GM18907 (cell line): ENCODE data around the gene TEKT4.
A peak's percentile ranks its signal among the peaks of the same experiment; 100 is the strongest.
"Not testable (repeated sequence)": the region's sequence is repeated elsewhere in the genome, so short reads cannot be mapped to it uniquely, and the experiment has no call there.

Source experiments
- ATAC-seq: cut with Tn5 transposase; IDR thresholded peaks from one replicate; pipeline ENCODE4 v1.9.1; 2021; ENCODE audit warnings: mild to moderate bottlenecking, moderate library complexity; ENCODE audit not compliant: unreplicated experiment

The TEKT4 gene, protein sequence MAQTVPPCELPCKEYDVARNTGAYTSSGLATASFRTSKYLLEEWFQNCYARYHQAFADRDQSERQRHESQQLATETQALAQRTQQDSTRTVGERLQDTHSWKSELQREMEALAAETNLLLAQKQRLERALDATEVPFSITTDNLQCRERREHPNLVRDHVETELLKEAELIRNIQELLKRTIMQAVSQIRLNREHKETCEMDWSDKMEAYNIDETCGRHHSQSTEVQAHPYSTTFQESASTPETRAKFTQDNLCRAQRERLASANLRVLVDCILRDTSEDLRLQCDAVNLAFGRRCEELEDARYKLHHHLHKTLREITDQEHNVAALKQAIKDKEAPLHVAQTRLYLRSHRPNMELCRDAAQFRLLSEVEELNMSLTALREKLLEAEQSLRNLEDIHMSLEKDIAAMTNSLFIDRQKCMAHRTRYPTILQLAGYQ

DNA sequence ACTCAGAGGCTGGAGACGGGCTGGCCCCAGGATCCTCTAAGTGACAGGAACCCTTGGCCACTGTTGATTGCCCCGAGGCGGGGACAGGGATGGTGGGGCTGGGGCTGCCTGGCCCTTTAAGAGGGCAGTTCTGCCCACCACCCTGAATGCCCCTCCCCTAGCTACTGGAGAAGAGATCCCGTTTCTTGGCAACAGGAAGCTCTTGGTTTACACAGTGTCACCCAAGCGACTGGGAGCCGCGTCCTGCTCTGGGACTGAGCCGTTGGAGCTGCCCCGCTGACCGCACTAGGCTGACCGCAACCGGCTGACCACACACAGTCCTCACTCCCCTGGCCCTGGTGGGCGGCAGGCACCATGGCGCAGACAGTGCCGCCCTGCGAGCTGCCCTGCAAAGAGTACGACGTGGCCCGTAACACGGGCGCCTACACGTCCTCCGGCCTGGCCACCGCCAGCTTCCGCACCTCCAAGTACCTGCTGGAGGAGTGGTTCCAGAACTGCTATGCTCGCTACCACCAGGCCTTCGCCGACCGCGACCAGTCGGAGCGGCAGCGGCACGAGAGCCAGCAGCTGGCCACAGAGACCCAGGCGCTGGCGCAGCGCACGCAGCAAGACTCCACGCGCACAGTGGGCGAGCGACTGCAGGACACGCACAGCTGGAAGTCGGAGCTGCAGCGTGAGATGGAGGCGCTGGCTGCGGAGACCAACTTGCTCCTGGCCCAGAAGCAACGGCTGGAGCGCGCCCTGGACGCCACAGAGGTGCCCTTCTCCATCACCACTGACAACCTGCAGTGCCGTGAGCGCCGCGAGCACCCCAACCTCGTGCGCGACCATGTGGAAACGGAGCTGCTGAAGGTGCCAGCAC is at the start of gene TEKT4:
TEKT4 (plus strand) TSS at position 205 of the 862 bp plus-strand sequence; CDS start at position 355, 150 bp downstream.
- ATAC-seq, result no peak

DNA sequence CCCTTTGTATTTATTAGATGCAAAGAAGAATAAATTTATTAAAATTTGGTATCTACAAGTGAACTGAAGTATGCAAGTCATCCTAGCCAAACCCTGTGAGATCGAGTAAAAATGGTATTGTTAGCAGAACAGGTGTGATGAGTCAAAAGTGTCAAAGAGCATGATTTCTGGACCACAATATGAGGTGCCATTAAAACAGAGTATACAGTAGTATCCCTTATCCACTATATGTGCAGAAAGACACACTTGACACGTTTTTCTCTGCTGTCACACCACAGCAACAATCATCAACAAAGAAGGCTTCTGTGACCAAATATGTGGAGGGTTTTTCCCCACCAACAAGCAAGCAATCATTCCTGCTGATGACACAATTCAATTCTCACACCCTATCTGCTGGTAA is 32.0 kb upstream of the TEKT4 start:
- not testable (repeated sequence) for ATAC-seq

DNA sequence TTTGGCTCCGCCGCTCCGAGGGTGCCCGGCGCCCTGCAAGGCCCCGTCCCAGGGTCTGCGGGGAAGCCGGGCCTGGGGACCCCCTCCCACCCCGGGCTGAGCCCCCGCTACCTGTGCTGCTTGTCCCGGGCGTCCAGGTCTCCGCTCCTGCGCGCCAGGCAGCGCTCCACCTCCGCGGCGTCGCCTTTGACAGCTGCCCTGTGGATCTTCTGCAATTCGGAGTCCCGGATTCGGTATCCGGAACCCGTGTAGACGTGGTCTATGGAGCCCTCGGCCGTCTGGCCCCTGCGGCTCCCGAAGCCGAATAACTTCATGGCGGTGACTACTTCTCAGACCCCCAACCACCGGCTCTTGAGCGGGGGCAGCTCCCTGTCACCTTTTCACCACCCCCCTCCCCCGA is 14.4 kb upstream of the TEKT4 start:
- not testable (repeated sequence) for ATAC-seq

DNA sequence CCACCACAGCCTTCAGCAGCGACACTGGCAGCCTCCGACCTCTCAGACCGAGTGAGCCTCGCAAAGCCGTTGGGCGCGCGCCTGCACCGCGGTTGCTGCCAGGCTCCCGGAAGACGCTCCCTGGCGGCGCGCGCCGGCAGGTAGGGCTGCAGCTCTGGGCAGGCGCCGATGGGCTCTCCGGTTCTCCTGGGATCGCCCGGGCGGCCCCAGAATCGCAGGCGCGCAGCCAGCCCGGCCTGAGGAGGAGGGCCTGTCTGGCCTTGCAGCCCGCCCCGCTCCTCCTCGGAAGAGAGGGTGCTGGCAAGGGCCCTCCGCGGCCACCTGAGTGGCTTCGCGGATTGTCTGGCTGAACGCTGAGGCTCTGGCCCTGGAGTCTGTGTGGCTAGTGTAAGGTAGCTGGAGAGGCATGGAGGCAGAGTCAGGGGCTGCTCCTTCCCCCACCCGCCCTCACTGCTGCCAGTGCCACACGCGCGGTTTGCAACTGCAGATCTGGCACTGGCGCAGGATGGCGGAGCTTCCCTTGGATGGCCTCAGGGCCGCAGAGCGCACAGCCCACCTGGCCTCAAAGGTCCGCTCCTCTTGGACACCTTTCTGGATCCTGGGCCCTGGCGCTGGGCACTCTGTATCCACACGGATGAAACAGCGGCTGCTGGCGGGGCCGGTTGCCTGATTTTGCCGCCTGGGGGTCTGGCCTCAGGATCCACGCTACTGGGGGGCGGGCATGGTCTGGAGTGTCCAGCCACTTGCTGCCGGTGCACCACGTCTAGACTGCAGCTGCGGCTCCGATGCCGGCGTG is 13.7 kb upstream of the TEKT4 start:
- not testable (repeated sequence) for ATAC-seq

DNA sequence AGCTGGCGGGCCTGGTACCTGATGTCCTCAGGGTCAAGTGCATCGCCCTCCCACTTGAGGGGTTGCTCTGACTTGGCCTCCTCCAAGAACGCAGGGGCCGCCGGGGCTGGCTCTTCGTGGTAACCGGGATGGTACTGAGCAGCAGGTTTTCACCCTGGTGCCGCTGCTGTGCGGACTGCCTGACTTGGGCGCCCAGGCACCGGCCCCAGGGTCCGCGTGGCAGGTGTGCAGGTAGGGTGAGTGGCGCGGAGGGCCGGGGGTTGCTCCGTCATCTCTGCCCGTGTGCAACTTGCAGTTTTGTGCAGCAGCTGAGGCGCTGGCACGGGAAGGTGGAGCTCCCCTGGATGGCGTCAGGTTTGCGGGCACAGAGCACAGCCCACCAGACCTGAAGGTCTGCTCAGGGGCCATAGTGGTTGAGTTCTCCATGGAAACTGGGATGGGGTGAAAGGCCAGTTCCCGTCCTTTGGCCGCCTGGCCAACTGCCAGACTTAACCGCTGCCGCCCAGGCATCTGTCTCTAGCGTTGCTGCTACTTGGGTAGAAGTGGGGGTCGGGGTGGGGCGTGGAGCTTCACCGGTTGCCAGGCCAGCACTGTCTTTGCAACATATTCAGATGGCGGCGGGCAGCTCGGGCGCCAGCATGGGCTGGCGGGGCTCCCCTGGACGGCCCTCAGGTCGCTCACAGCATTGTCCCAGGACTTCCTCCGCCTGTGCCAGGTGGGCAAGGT is 12.9 kb upstream of the TEKT4 start:
- ATAC-seq, result not testable (repeated sequence)

DNA sequence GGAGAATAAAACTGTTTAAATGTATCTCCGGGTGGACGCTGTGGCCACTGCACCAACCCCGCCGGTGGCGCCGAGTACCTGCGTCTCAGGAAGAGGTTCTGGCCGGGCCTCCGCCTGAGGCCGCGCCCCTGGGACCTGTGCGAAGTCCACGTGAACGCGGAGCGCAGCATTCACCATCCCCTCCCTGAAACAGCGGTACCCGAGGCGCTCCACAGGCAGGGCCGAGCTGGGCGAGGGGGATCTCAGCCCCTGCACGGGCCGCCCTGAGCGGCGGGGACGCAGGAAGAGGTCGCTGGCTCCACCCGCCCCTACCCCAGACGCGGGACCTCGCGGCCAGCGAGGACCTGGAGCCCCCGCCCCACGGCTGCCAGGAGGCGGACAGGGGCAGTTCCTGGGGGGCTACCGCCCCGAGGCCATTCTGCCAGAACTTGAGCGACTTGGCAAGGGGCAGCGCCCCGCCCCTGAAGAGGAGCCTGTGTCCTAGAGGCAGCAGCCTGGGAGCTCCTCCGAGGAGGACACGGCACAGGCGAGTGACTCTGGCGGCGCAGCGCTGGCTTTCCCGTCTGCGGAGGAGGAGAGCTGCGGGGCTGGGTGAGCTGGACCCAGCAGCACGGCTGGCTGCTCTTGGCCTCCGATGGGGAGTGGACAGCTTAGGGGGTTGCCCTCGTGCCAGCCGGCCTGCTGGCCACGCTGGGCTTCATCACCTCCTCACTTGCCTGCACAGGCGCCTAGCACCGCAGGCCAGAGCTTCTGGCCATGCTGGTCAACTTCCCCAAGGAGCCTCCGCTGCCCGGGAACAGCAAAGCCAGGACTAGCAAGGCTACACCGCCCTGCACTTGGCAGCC is 9.7 kb upstream of the TEKT4 start:
- ATAC-seq, result no peak

DNA sequence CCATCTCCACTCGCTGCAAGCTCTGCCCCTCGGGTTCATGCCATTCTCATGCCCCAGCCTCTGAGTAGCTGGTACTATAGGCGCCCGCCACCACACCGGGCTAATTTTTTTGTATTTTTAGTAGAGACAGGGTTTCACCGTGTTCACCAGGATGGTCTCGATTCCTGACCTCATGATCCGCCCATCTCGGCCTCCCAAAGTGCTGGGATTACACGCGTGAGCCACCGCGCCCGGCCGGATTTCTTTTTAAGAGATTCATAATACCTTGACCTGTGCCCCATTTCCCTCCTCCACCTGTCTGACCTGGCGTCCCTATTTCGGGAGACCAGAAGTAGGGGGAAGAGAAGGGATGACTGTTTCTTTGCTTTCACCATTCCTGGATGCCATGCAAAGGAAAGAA is 8.3 kb upstream of the TEKT4 start:
- not testable (repeated sequence) for ATAC-seq

DNA sequence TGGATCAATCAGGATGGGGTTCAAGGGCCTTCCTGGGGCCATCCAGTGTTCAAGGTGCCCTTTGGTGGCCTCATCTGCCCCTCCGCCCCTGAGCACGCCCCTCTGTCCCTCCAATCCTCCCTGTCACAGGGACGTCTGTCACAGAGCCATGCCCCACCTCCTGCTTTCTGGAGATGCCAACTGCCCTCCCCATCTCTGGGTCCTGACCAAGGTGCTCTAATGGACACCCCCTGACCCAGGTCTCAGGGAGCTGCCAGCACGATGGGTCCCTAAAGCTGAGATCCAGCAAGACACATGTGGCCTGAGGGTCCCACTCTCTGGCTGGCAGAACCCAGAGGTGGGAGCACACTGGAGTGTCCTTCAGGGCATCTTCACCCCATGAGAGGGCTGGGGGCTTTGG is 2.1 kb upstream of the TEKT4 start:
- ATAC-seq, result no peak

DNA sequence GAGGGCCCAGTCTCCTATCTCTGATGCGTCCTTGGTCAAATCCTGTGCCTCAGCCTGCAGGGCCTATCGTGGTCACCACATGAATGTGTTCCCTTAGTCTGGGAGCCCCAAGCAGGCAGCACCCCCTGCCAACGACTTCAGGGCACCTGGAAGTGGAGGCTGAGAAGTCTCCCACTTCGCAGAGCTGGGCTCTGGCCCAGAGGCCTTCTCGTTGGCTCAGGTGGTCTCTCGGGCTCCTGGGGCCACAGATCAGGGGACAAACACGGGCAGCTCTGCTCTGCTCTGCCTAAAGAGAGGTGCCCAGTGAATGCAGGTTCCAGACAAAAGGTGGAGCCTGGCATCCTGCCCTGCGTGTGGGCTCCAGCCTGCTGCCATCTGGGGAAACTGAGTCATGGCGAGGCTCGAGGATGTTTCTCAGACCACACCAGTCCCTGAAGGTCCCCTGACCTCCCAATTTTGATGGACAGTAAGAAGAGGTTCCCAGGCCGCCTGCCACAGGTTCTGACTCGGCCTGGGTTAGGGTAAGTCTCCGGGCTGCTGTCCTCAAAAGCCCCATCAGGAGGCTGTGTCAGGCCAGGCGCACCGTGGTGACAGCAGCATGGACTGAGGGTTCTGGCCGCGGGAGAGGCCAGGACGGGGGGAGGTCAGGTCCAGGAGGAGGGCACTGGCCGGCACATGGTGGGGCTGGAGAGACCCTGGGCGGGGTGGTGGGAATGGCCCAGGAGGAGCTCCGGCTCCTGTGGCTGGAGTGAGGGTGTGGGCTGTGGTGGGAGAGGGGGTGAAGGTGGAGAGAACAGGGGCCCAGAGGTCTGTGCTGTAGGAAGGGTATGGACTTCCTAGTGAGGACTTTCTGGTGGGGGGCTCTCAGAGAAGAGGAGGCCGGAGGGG is 1.4 kb upstream of the TEKT4 start:
- ATAC-seq, result no peak

DNA sequence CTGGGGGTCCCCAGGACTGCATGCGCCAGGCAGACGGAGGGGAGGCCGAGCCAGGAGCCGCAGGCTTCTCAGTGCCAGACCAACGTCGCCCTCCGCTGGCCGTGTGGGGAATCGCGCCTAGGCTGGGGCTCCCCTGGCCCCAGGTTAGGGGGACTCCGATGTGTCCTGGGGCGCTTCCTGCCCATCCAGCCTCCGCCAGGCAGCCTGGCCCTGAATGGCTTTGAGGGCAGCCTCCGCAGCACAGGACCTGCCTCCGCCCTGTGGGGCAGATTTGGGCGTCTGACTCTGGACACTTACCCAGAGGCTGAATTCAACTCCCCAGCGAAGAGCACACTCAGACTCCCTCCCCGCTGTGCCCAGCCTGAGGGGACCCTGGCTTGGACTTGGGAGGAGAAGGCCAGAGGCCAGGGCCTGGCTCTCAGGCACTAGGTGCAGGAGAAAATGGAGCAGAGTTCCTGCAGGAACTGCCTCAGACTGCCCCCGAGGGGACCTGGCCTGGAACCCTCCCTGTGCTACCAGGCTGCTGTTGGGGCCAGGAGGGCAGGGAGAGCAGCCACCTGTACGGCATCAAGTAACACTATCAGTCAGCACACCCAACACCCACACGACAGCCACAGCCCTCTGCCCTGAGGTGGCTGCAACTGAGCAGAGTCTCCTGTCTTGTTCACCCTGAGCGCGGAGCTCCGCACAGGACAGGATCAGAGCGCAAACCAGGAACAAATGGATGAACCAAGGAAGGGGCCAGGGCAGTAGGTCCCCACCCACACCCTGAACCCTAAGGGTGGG is 597 bp upstream of the TEKT4 start:
- no peak for ATAC-seq

DNA sequence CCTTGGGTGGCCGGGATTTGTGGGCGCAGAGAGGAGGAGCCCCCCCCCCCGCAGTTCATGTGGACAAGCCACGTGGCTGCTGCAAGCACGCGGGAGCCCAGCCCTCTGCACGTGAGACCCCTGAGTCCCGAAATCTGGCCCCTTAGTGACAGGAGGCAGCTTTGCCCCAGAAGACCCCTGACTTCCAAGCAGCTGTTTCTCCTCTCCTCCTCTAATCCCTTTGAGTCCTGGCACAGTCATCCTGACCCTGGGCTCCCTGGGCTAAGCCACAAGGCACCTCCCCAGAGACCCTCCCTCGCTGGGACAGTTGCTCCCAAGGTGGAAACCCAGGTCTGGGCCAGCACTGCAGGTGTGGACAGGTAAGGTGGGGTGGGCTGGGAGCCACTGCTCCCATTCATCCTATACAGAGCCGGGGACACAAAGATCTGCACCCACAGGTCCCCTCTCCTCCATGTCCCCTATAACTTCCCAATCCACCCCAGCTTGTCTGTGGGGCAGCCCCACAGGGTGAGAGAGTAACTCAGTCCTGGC is 923 bp downstream of the TEKT4 start:
- ATAC-seq, result no peak

DNA sequence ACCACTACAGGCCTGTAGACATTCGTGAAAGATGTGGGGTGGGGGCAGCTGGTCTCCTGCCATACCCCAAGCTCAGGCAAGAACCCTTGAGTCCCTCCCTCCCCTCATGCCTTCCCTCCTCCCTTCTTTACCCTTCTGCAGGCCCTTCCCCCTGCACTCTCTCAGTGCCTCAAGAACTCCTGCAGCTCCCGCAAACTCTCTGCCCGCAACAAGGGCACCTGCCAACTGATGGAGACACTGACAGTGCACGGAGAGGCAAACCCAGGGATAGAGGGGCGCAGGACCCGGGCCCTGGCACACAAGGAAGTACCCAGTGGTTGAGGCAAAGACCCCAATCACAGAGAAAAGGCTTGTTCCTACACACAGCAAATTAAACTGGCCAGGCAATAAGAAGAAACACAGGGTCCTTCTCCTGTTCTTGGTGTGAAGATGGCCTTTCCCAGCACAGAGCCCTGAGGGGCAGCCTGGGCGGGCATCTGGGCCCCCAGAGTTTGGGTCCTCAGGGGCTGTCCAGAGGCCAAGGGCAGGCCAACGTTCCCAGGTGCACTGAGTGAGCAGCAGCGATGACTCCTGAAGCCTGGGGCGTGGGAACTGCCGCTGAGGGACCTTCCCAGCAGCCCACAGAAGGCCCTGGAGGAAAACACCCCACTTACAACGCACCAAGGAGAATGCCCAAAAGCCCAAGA is 1.6 kb downstream of the TEKT4 start:
- no peak for ATAC-seq

DNA sequence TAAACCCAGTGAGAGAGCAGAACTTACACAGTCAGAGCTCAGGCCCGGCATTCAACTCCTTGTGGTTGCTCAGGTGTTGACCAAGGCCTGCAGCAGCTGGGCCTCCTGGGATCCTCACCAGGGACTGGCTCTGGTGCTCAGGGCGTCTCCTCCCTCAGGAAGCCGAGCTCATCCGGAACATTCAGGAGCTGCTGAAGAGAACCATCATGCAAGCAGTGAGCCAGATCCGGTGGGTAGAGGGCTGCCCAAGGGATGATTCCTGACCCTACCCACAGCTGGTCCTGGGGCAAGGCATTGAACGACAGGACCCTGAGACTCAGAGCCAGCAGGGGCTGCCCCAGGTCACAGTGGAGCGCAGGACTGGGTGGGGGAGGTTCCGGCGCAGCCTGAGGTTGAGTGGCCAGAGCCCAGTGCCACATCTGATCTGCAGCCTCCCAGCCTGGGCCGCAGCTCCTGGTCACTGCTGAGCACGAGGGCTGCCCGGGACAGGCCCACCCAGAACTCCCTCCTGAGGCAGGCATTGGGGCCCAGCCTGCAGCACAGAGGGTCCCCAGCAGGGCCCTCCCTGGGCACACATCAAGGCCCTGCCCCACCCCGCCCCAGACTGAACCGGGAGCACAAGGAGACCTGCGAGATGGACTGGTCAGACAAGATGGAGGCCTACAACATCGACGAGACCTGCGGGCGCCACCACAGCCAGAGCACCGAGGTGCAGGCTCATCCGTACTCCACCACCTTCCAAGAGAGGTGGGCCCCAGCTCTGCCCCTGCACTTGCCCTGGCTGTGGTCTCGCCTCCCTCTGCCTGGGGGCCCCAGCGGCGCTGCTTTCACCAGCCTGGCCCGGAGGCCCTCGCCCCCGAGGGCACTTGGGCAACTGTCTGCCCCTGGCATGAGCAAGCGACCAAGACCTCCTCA is 2.4 kb downstream of the TEKT4 start:
- peak; percentile 30 for ATAC-seq

DNA sequence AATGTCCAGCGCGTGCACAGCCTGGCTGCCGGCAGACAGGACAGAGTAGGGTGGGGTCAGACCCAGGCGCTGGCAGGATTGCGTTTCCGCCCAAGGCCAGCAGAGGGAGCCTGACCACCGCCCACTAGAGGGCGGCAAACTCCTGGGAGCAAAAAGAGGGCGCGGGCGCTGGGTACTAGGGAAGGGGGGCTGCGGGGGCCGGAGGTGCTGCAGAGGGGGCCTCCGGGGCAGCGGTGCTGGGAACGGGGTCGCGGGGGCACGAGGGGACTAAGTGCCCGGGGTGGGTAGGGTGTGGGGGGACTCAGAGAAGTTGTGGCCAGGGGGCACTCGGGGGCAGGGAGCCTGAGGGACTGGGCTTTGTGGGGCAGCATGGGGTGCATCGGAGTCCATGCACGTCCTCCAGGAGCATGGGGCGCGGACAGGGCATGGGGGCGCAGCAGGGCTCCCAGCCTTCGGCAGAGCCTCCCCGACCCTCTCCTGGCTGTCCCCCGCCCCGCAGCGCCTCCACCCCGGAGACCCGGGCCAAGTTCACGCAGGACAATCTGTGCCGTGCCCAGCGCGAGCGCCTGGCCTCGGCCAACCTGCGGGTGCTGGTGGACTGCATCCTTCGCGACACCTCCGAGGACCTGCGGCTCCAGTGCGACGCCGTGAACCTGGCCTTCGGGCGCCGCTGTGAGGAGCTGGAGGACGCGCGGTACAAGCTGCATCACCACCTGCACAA is 3.2 kb downstream of the TEKT4 start:
- ATAC-seq, result peak; percentile 96
